GM19025 (cell line): ENCODE data around the gene POLD4.

Experiments
- ATAC-seq: cut with Tn5 transposase; IDR thresholded peaks from one replicate; pipeline ENCODE4 v1.9.1; 2021; ENCODE audit warnings: mild to moderate bottlenecking, low read depth, moderate library complexity; ENCODE audit not compliant: unreplicated experiment

POLD4 gene

GRCh38 chr11:67304511-67305113 lies 48.7 kb downstream of the POLD4 start:
- no peak for ATAC-seq

- ATAC-seq, result no peak
These were observed 49.4 kb downstream of the POLD4 start for GRCh38 chr11:67303835-67304411.

- no peak for ATAC-seq
These were observed 50.1 kb downstream of the POLD4 start, which contains the start of gene SSH3 for GRCh38 chr11:67303132-67303834. TSS of gene SSH3 (plus strand) at chr11:67303530. CDS start at chr11:67303626, 96 bp downstream.

GRCh38 chr11:67302571-67303131 lies 50.7 kb downstream of the POLD4 start:
- no peak for ATAC-seq

- no peak for ATAC-seq
These were observed 51.3 kb downstream of the POLD4 start for GRCh38 chr11:67301951-67302516.

GRCh38 chr11:67301313-67301921 lies 51.9 kb downstream of the POLD4 start:
- ATAC-seq, result no peak
